Mesodermal cell (in vitro differentiated cells): ENCODE data around the gene LRRC70.
"Not testable (repeated sequence)": the region's sequence is repeated elsewhere in the genome, so short reads cannot be mapped to it uniquely, and the experiment has no call there.

ENCODE experiments used
- H3K27ac ChIP-seq: 2 replicates; pipeline ENCODE4 v1.7.0; 2013; ENCODE audit warnings: mild to moderate bottlenecking, low read depth, low read length, moderate library complexity; ENCODE audit not compliant: severe bottlenecking
- H3K36me3 ChIP-seq: 2 replicates; pipeline ENCODE4 v1.7.1; 2013; ENCODE audit warnings: mild to moderate bottlenecking, low read length, moderate library complexity; ENCODE audit not compliant: control insufficient read depth, insufficient read depth
- H3K4me1 ChIP-seq: one replicate; pipeline ENCODE4 v1.7.1; 2013; ENCODE audit warnings: mild to moderate bottlenecking, low read length; ENCODE audit not compliant: insufficient read depth, control insufficient read depth, poor library complexity, severe bottlenecking
- H3K4me3 ChIP-seq: 2 replicates; pipeline ENCODE4 v1.7.0; 2013; ENCODE audit warnings: low read length, control low read depth, mild to moderate bottlenecking; ENCODE audit not compliant: insufficient read depth, poor library complexity, severe bottlenecking; ENCODE audit errors: extremely low read depth
- H3K9me3 ChIP-seq: 2 replicates; pipeline ENCODE4 v1.7.1; 2013; ENCODE audit warnings: mild to moderate bottlenecking, low read length, moderate library complexity; ENCODE audit not compliant: control insufficient read depth
- WGBS, 2 experiments: methylation state at CpG; one replicate each; pipeline ENCODE4 v1.1.5; 2013; ENCODE audit warnings: missing lambda C conversion rate in 2 of 2; ENCODE audit not compliant: insufficient coverage in 2 of 2; 5-methylcytosine and 5-hydroxymethylcytosine counted together

LRRC70 gene

DNA sequence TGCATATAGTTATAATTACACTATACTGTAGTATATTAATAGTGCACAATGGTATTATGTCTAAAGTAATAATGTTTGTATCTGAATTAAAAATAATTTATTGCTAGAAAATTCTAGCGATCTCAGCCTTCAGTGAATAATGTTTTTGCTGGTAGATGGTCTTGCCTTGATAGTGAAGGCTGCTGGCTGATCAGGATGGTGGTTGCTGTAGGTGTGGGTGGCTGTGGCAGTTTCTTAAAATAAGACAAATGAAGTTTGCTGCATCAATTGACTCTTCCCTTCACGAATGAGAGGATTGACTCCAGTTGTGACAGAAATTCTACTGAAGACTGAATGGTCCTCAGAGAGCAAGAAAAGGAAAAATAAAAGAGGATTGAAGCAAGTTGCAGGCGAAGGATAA lies 19.7 kb upstream of the LRRC70 start:
- no peaks in the 10 kb centered on the region for H3K9me3 ChIP-seq
- no peak overlapping the region for H3K4me3 ChIP-seq
- no peaks in the 10 kb centered on the region for H3K4me1 ChIP-seq
- H3K27ac ChIP-seq, result no peak overlapping the region
- 94 to 96% methylated on average over 2 to 3 of the region's 3 CpGs for WGBS, 2 experiments
- H3K36me3 ChIP-seq, result peaks cover 33% of the 10 kb centered on the region

DNA sequence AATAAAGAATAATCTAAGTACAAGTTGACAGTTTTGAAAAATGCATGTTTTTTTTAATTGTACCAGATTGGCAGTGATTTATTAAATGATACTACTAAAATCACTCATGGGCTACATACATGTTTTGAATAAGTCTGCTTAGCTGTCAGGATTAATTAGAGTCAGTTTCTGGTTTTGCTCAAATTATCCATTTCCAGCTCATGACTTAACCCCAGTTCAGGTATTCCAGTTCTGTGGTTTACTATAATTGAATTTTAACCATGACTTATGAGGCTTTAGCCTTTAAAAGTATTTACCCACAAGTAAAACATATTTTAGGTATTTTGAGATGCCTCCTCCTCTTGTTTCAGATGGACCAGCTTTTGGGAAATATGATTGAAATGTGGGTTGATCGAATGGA lies 17.8 kb upstream of the LRRC70 start:
- peaks cover 28% of the 10 kb centered on the region for H3K36me3 ChIP-seq
- WGBS, 2 experiments, result no CpG with 5 or more reads among the region's 1 CpG
- no peak overlapping the region for H3K4me3 ChIP-seq
- H3K27ac ChIP-seq, result no peak overlapping the region
- no peaks in the 10 kb centered on the region for H3K9me3 ChIP-seq
- H3K4me1 ChIP-seq, result no peaks in the 10 kb centered on the region

DNA sequence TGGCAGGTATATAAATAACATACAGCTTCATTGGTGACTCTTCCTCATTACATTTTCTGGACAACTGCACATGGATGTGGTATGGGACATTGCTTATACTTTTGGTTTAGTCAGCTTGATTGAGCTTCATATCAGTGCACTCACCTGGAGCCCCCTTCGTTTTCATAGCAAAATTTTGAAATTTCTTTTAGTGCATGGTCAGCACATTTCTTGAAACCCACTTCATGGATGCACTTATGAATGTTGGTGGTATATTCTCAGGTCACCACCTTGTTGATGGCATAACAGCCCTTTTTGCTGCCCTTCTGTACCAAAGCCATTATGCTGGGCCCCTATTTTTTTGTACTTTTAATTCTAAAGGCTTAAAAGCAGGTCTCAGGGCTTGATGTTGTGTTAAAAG lies 16.7 kb upstream of the LRRC70 start:
- H3K4me1 ChIP-seq, result no peaks in the 10 kb centered on the region
- H3K4me3 ChIP-seq, result no peak overlapping the region
- H3K9me3 ChIP-seq, result peaks cover 2% of the 10 kb centered on the region
- peaks cover 36% of the 10 kb centered on the region for H3K36me3 ChIP-seq
- H3K27ac ChIP-seq, result no peak overlapping the region
- 80% methylated on average over 1 of the region's 1 CpG; no CpG with 5 or more reads in 1 of the 2 experiments for WGBS, 2 experiments

DNA sequence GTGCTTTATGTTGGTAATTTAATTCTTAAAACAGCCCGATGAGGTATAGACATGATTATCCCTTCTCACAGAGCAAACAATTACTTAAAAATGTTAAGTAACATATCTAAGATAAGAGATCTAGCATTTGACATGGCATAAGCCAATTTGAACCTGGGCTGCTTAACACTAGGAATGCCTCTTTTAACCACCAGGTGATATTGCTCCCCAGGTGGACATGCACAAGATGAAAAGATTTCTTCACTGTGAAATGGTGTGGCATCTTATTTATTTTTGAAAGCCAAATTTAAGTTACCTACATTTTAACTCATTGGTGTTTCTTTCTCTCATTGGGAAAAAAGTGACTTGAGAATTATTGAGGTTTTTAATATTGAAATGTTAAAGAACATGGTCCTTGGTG lies 15.8 kb upstream of the LRRC70 start:
- no peak overlapping the region for H3K27ac ChIP-seq
- WGBS, 2 experiments, result no CpG with 5 or more reads among the region's 1 CpG
- H3K9me3 ChIP-seq, result peaks cover 6% of the 10 kb centered on the region
- no peaks in the 10 kb centered on the region for H3K4me1 ChIP-seq
- no peak overlapping the region for H3K4me3 ChIP-seq
- peaks cover 44% of the 10 kb centered on the region for H3K36me3 ChIP-seq

DNA sequence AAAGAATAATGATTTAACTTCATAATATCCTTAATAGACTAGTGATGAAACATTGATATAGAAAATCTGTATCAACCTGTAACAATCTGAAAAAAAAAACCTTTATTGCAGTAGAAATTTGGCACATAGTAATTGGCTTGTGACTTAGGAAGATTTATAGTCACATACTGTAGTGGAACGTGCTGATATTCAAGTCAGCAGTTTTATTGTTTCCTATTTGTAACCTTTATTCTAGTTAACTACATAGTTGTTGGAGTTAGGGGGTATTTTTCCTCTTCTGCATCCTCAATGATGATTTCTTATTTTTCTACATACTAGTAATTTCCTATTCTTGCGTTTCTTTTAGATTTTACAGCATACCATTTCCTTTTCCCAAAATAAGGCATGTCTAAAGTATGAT lies 14.5 kb upstream of the LRRC70 start:
- no CpG with 5 or more reads among the region's 2 CpGs for WGBS, 2 experiments
- H3K36me3 ChIP-seq, result peaks cover 45% of the 10 kb centered on the region

DNA sequence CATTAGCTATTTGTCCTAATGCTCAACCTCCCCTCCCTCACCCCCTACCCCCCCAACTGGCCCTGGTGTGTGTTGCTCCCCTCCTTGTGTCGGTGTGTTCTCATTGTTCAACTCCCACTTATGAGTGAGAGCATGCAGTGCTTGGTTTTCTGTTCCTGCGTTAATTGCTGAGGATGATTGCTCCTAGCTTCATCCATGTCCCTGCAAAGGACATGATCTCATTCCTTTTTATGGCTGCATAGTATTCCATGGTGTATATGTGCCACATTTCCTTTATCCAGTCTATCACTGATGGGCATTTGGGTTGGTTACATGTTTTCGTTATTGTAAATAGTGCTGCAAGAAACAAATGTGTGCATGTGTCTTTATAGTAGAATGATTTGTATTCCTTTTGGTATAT lies 12.9 kb upstream of the LRRC70 start:
- H3K4me3 ChIP-seq, H3K9me3 ChIP-seq, H3K4me1 ChIP-seq, H3K27ac ChIP-seq: not testable (repeated sequence)
- 40 to 100% methylated on average over 1 to 2 of the region's 3 CpGs for WGBS, 2 experiments
- H3K36me3 ChIP-seq, result peaks cover 30% of the 10 kb centered on the region

More for the DNA sequence above, 14.5 kb upstream of the LRRC70 start:
- no peaks in the 10 kb centered on the region for H3K4me1 ChIP-seq
- H3K4me3 ChIP-seq, result no peak overlapping the region
- H3K9me3 ChIP-seq, result peaks cover 9% of the 10 kb centered on the region
- no peak overlapping the region for H3K27ac ChIP-seq

DNA sequence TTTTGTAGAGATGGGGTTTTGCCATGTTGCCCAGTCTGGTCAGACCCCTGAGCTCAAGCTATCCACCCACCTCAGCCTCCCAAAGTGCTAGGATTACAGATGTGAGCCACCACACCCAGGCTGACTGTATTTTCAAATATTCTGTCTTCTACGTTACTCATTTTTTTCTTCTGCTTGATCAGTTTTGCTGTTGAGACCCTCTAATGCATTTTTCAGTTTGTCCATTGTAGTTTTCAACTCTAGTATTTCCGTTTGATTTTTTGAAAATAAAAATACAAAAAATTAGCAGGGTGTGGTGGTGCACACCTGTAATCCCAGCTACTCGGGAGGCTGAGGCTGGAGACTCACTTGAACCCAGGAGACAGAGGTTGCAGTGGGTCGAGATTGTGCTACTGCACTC lies 10.5 kb upstream of the LRRC70 start:
- WGBS, 2 experiments, result 86 to 100% methylated on average over 1 to 2 of the region's 4 CpGs
- Histone ChIP-seq H3K36me3 (peaks cover 25% of the 10 kb centered on the region), H3K27ac (no peak overlapping the region), H3K4me3 (no peak overlapping the region), H3K4me1 (no peaks in the 10 kb centered on the region), H3K9me3 (peaks cover 9% of the 10 kb centered on the region)

DNA sequence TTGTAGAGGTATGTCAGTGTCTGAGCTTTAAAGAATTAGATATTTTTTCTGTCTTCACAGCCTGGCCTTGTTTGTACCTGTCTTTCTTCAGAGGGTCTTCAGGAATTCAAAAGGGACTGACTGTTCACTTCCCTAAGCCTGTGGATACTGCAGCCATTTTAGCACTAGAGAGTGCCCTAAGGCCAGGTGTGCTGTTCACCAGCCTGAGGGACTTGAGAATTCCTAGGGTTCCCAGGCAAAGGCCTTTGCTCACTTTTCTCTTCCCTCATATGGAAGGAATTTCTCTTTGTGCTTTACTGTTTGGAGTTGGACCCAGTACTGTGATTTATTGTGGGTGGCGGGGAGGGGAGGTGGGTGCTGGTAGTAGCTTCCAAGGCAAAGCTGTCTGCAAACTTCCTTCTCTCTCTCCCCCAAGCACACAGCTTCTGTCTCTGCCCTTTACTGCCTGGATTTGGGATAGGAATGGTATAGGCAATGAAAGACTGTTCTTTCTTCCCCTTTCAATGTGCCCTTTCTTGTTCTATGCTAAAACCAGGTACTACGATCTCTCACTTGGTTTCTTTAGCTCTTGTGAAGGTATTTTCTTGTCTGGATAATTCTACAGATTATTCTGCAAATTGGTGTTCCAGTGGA lies 9.7 kb upstream of the LRRC70 start:
- H3K9me3 ChIP-seq, result peaks cover 9% of the 10 kb centered on the region
- peaks cover 25% of the 10 kb centered on the region for H3K36me3 ChIP-seq
- peak overlapping the region; percentile 63 for H3K27ac ChIP-seq
- no peaks in the 10 kb centered on the region for H3K4me1 ChIP-seq
- WGBS, 2 experiments, result no CpG with 5 or more reads among the region's 2 CpGs
- H3K4me3 ChIP-seq, result no peak overlapping the region

DNA sequence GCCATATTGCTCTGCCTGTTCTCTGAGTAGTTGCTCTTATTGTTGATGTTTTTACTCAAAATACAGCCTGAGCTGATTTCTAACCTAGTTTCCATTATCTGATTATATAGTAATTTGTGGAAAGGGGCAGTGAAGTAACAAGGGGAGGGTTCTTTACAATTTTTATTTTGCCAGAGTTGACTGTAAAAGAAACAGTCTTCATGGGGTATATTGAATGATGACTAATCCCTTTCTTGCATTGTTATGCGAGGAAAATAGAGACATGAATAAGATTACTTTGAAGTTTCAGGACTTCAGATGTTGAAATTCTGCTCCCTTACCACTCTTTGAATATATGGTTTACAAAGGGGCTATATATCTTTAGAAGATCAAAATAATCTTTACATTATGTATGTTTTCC lies 9.1 kb upstream of the LRRC70 start:
- WGBS, 2 experiments, result 100% methylated on average over 1 of the region's 1 CpG; no CpG with 5 or more reads in 1 of the 2 experiments
- peaks cover 9% of the 10 kb centered on the region for H3K9me3 ChIP-seq
- H3K4me1 ChIP-seq, result no peaks in the 10 kb centered on the region

DNA sequence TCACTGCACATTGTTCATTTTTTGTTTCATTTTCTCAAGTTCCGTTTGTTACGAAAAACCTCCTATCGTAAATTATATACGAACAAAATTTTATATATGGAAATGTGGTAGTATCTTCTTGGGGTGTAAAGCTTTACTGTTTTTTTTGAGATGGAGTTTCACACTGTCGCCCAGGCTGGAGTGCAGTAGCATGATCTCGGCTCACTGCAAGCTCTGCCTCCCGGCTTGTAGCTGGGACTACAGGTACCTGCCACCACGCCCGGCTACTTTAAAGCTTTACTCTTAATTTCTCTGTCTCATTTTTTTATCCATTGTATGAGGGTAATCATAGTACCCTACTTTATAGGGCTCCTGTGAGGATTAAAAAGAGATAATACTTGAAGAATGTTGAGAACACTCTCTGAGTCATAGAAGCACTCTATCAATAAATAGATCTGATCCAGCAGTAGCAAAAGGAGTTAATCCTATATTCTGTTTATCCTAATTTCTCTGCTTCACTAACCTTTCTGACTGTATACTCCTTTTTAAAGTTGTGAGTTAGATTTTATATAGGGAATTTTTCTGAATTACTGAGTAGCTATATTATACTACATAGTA lies 5.6 kb upstream of the LRRC70 start:
- Histone ChIP-seq H3K4me1 (peaks cover 9% of the 10 kb centered on the region), H3K36me3 (peaks cover 3% of the 10 kb centered on the region), H3K9me3 (peaks cover 2% of the 10 kb centered on the region), H3K27ac (no peak overlapping the region), H3K4me3 (no peak overlapping the region)
- WGBS, 2 experiments, result 100% methylated on average over 3 to 4 of the region's 9 CpGs

More for the DNA sequence above, 9.1 kb upstream of the LRRC70 start:
- peaks cover 25% of the 10 kb centered on the region for H3K36me3 ChIP-seq
- peak overlapping the region; percentile 63 for H3K27ac ChIP-seq
- no peak overlapping the region for H3K4me3 ChIP-seq

DNA sequence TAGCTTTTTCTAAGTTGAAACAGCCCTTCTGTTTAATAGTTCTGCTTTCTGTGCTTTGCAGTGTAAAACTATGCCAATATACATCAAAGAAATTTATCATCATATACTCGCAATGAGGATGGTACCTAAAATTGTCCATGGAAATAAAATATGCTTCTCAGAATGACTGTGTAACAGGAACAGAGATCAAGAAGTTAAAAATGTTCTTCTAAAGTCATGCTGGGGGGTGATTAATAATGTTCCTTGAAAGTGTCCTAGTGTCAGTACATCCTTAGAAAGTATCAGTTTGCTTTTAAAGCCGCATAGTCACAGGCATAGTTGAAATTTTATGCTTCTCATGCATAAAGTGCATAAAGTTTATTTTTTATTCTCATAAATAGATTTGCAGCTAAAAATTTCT lies 4.0 kb upstream of the LRRC70 start:
- Histone ChIP-seq H3K36me3 (no peaks in the 10 kb centered on the region), H3K9me3 (no peaks in the 10 kb centered on the region), H3K27ac (no peak overlapping the region), H3K4me3 (no peak overlapping the region), H3K4me1 (peaks cover 11% of the 10 kb centered on the region)
- WGBS, 2 experiments, result no CpG with 5 or more reads among the region's 2 CpGs
